ENCODE data around the gene EID1.
"Not testable (repeated sequence)": the region's sequence is repeated elsewhere in the genome, so short reads cannot be mapped to it uniquely, and the experiment has no call there.

The EID1 gene, protein sequence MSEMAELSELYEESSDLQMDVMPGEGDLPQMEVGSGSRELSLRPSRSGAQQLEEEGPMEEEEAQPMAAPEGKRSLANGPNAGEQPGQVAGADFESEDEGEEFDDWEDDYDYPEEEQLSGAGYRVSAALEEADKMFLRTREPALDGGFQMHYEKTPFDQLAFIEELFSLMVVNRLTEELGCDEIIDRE

DNA sequence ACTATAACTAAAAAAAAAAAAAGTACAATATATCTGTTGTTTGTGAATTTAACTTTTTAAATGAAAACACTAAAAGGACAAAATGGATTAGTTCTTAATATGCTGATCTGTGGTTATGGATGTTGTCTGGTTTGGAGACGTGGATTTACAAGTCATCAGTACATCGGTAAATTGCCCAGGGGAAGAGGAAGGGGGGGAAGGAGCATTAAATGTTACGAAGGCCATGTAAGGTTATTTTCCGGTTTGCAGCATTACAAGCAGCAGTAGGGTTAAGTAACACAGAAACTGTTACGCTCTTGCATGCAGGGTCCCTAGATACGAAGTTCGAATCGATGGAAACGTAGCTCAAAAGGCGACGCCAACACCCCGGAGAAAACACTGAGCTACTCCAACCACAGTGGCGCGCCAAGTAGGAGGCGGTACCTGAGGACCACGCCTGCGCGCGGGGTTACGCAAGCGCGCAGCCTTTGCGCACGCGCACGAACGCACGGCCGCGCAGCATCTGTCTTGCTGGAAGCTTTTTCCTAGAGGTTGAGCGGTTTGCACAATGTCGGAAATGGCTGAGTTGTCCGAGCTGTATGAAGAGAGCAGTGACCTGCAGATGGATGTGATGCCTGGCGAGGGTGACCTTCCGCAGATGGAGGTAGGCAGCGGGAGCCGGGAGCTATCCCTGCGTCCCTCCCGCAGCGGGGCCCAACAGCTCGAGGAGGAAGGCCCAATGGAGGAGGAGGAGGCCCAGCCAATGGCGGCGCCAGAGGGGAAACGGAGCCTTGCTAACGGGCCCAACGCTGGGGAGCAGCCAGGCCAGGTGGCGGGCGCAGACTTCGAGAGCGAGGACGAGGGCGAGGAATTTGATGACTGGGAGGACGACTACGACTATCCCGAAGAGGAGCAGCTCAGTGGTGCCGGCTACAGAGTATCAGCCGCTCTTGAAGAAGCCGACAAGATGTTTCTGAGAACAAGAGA is at the start of gene EID1:
Gene EID1 (plus strand): TSS at position 505 of the 966 bp plus-strand sequence. CDS start 43 bp downstream, at position 548.
- peak; percentile 95 for DNase-seq

- no peak for DNase-seq
Measured at GRCh38 chr15:48828471-48828870, 49.5 kb upstream of the EID1 start.

DNA sequence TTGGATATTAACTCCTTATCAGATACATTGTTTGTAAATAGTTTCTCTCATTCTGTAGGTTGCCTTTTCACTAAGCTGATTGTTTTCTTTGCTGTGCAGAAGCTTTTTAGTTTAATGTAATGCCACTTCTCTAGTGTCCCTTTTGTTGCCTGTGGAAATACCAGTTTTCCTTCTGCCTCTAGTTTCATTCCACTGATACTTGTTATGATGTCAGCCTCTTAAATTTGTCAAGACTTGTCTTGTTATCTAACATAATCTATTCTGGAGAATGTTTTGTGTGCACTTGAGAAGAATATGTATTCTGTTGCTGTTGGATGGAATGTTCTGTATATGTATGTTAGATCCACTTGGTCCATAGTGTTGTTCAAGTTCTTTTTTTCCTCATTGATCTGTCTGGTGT is 49.0 kb upstream of the EID1 start:
- no peak for DNase-seq

GRCh38 chr15:48832648-48833047 is 45.3 kb upstream of the EID1 start:
- DNase-seq = no peak

- no peak for DNase-seq
Measured at GRCh38 chr15:48833526-48834239, 44.3 kb upstream of the EID1 start.

GRCh38 chr15:48834756-48835155 is 43.2 kb upstream of the EID1 start:
- no peak for DNase-seq

- DNase-seq = peak; percentile 79
Measured at GRCh38 chr15:48842501-48842900, 35.4 kb upstream of the EID1 start.

GRCh38 chr15:48845123-48845522 is 32.8 kb upstream of the EID1 start:
- DNase-seq = no peak

DNA sequence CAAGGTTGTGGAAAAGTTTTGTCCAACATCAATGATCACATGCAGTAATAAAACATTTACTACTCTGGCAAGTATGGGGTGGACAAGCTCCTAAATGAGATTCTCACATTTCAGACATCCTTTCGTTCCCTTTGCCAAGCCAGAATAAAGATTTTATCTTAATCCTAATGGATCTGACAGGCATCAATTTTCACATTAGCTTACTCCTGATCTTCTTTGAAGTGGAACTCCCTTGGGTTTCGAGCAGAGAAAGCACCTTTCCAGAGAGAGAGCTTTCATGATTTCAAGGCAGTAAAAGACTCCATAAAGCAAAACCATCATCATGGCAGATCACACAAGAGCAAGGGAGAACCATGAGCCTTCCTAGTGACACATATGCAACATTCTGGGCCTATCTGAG is 27.3 kb upstream of the EID1 start:
- peak; percentile 80 for DNase-seq

- no peak for DNase-seq
Measured at GRCh38 chr15:48851956-48852355, 26.0 kb upstream of the EID1 start.

GRCh38 chr15:48854434-48854833 is 23.5 kb upstream of the EID1 start:
- not testable (repeated sequence) for DNase-seq

GRCh38 chr15:48855501-48856440 is 22.2 kb upstream of the EID1 start:
- no peak for DNase-seq

GRCh38 chr15:48856942-48857341 is 21.0 kb upstream of the EID1 start:
- no peak for DNase-seq

GRCh38 chr15:48858401-48858800 is 19.5 kb upstream of the EID1 start:
- DNase-seq = peak; percentile 70

DNA sequence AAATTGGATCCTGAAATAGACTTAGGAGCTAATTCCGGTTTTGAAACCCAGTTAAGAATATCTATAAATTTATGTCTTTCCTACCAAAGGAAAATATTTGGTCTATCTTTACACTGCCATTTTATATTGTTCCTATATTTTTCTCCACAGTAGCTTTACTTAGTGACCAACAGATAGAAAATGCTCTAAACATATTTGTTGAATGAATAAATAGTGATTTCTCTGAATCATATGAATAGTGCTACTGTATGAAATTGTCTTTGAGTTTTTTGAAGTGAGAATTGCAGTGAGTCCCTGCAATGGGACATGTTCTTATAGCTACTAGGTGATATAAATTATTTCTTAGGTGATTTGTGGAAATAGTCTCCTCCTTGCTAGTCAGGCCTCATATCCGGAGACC is 18.5 kb upstream of the EID1 start:
- DNase-seq = no peak

DNA sequence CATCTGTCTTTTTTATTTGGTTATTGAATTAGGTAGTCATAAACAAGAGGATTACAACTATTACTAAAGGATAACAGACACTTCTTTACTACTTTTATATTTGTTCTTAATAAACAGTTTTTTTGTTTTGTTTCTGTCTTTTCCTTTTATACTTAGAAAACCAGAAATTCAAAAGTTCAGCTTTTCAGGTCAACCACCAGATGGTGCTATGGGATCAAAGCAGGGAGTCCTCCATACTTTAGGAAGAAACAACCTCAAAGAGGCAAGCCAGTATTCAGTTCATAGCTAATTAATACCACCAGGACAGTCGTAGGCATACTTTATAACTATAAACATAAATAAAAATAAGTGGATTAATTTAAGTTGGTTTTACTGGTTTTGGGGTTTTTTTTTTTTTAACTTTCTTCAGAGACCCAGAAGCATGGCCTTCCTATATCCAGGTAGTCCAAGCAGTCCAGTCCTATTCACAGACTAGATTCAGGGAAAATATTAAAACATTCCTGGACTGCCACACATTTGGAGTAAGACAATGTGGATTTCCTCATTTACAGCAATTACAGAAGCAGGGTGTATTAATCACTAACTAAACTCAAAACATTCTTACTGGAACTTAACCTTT is 16.0 kb upstream of the EID1 start:
- peak; percentile 59 for DNase-seq

DNA sequence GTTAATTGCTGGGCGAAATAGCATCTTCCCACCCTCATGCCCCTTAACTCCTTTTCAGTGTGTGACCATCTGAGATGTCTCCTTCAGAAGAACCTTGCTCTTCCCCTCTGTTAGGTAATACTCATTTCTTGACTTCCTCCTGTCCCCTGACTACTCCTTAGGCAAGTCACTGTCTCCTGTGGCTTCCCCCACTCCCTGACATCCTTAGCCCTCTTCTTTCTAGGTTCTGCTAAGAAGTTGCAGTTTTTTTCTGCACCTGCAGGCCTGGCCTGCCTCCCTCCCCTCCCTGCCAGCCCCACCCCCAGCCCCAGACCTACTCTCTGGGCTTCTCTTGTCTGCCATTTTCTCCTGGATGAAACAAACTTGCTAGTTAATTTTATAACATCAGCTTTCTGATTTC is 15.2 kb upstream of the EID1 start:
- no peak for DNase-seq

GRCh38 chr15:48865370-48866079 is 12.4 kb upstream of the EID1 start:
- no peak for DNase-seq

DNA sequence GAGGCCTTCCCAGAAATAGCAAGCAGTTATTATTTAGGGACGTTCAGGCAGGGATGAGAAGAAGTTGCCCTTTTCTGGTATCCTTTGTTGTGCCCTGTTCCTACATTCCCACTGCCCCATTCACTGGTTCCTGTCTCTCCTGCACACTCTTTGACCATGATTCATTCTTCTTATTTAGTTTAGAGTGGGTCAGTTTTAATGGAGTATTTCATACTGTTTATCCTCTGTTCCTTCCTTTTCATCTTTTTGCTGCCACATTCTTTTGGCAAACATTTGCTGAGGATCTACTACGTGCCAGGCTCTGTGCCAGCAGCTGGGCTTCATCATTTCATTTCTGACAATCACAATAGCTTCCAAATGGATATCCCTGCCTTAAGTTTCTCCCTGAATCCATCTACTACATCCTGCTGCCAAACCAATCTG is 11.8 kb upstream of the EID1 start:
- DNase-seq = no peak

DNA sequence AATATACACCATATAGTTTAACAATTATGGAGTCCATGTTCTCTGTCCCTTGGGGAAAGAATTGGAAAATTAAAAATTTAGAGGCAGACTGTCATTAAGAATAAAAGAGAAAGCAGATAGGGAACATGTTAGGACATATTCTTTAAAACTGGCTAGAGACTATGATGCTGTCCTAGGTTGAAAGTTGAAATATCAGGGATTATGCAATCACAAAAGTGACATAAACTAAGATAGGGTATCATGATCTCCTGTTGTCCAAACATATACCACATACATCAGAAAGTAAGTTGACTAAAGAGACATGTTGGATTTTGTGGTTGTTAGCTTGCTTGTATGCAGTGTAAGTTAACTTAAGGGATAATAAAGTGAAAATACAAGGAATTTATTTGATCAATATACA is 9.9 kb upstream of the EID1 start:
- DNase-seq = no peak

- no peak for DNase-seq
Measured at GRCh38 chr15:48868536-48868935, 9.4 kb upstream of the EID1 start.

Data from NCI-H2171 (cell line).